WTC11 (cell line): ENCODE results near the gene MSX2. TPM values are rescaled to one million over a fixed set of nuclear protein-coding genes. Genes with fewer than 3 reads are reported as not detected.

ENCODE experiments used
- ATAC-seq: fragments of 200-7000 bp; cut with Tn5 transposase; 2 replicates; pipeline ENCODE4 v1.10.0; 2021; ENCODE audit warnings: mild to moderate bottlenecking, moderate library complexity
- CTCF ChIA-PET: fragments of 300-600 bp; sonication (Branson Sonifier 250); formaldehyde crosslinking; loops from one replicate; lab custom pipeline; 2021; ENCODE audit warnings: antibody characterized with exemption; lab: Charles Lee
- POLR2A ChIA-PET: fragments of 350-600 bp; sonication (Branson Sonifier 250); formaldehyde crosslinking; loops from one replicate; lab custom pipeline; 2021; ENCODE audit warnings: antibody characterized with exemption; lab: Charles Lee
- DNase-seq: peaks from one replicate; pipeline ENCODE4 v3.0.0; 2021; ENCODE audit warnings: low spot score
- H3K27ac Mint-ChIP-seq: 2 replicates; pipeline ENCODE4 v1.8.0; 2021; ENCODE audit warnings: mixed read lengths
- H3K27me3 Mint-ChIP-seq: 2 replicates; pipeline ENCODE4 v1.8.0; 2021; ENCODE audit warnings: low read depth, mild to moderate bottlenecking, moderate library complexity, mixed read lengths
- H3K36me3 Mint-ChIP-seq: 2 replicates; pipeline ENCODE4 v1.8.0; 2021; ENCODE audit warnings: mixed read lengths
- H3K4me1 Mint-ChIP-seq: 2 replicates; pipeline ENCODE4 v1.8.0; 2022; ENCODE audit warnings: mixed read lengths
- H3K4me3 Mint-ChIP-seq: 2 replicates; pipeline ENCODE4 v1.8.0; 2021; ENCODE audit warnings: mild to moderate bottlenecking, moderate library complexity, mixed read lengths
- H3K9me3 Mint-ChIP-seq: 2 replicates; pipeline ENCODE4 v1.8.0; 2021; ENCODE audit warnings: mixed read lengths
- CBFB ChIP-seq: sonication (generic); formaldehyde crosslinking; IDR thresholded peaks from 2 replicates; pipeline ENCODE4 v1.8.1; 2022; ENCODE audit warnings: mild to moderate bottlenecking, low read depth, missing genetic modification reagents
- ETV6 ChIP-seq: sonication (generic); formaldehyde crosslinking; IDR thresholded peaks from 2 replicates; pipeline ENCODE4 v1.8.1; 2022; ENCODE audit warnings: mild to moderate bottlenecking, missing genetic modification reagents
- HMGA2 ChIP-seq: fragments of 250-450 bp; sonication (Bioruptor Pico); IDR thresholded peaks from 2 replicates; pipeline ENCODE4 v1.4.0; 2021; ENCODE audit warnings: mild to moderate bottlenecking, moderate library complexity
- NFATC4 ChIP-seq: fragments of 250-450 bp; sonication (Bioruptor Pico); IDR thresholded peaks from 2 replicates; pipeline ENCODE4 v1.9.0; 2021; ENCODE audit warnings: mild to moderate bottlenecking
- SMAD3 ChIP-seq: sonication (generic); formaldehyde crosslinking; IDR thresholded peaks from 2 replicates; pipeline ENCODE4 v1.8.0; 2022; ENCODE audit warnings: missing genetic modification reagents, mild to moderate bottlenecking, borderline replicate concordance
- SMAD4 ChIP-seq: sonication (generic); formaldehyde crosslinking; IDR thresholded peaks from 2 replicates; pipeline ENCODE4 v1.8.0; 2022; ENCODE audit warnings: mild to moderate bottlenecking, missing genetic modification reagents
- SOX15 ChIP-seq: fragments of 250-450 bp; sonication (Bioruptor Pico); IDR thresholded peaks from 2 replicates; pipeline ENCODE4 v1.9.0; 2021; ENCODE audit warnings: mild to moderate bottlenecking
- ZMAT4 ChIP-seq: fragments of 250-450 bp; sonication (Bioruptor Pico); IDR thresholded peaks from 2 replicates; pipeline ENCODE4 v1.9.0; 2021; ENCODE audit warnings: mild to moderate bottlenecking
- ZNF219 ChIP-seq: sonication (generic); formaldehyde crosslinking; IDR thresholded peaks from 2 replicates; pipeline ENCODE4 v1.8.0; 2023; ENCODE audit warnings: missing genetic modification reagents, mild to moderate bottlenecking, borderline replicate concordance
- ZNF263 ChIP-seq: sonication (generic); formaldehyde crosslinking; IDR thresholded peaks from 2 replicates; pipeline ENCODE4 v1.8.1; 2022; ENCODE audit warnings: low read depth, mild to moderate bottlenecking, moderate library complexity, missing genetic modification reagents
- ZNF532 ChIP-seq: fragments of 250-450 bp; sonication (Bioruptor Pico); IDR thresholded peaks from 2 replicates; pipeline ENCODE4 v1.9.0; 2021; ENCODE audit warnings: mild to moderate bottlenecking, borderline replicate concordance
- total RNA-seq: library from RNA; stranded (reverse); gene quantifications from 3 replicates; pipeline ENCODE4 v1.2.3, GENCODE V29; 2021
- TF ChIP-seq, protein P1 (sequence below): sonication (generic); formaldehyde crosslinking; IDR thresholded peaks from 2 replicates; pipeline ENCODE4 v1.8.0; 2022; ENCODE audit warnings: mild to moderate bottlenecking, missing genetic modification reagents
- TF ChIP-seq, protein P2 (sequence below): sonication (generic); formaldehyde crosslinking; IDR thresholded peaks from 2 replicates; pipeline ENCODE4 v1.8.1; 2022; ENCODE audit warnings: low read depth, mild to moderate bottlenecking, moderate library complexity, missing genetic modification reagents, borderline replicate concordance
- TF ChIP-seq, protein P3 (sequence below): sonication (generic); formaldehyde crosslinking; IDR thresholded peaks from 2 replicates; pipeline ENCODE4 v1.8.0; 2023; ENCODE audit warnings: missing genetic modification reagents, mild to moderate bottlenecking, borderline replicate concordance
- TF ChIP-seq, protein P4 (sequence below): sonication (generic); formaldehyde crosslinking; IDR thresholded peaks from 2 replicates; pipeline ENCODE4 v1.8.1; 2022; ENCODE audit warnings: mild to moderate bottlenecking, missing genetic modification reagents, moderate library complexity, borderline replicate concordance
- TF ChIP-seq, protein P5 (sequence below): sonication (generic); formaldehyde crosslinking; IDR thresholded peaks from 2 replicates; pipeline ENCODE4 v1.8.0; 2023; ENCODE audit warnings: missing genetic modification reagents
- TF ChIP-seq, protein P6 (sequence below): sonication (generic); formaldehyde crosslinking; IDR thresholded peaks from 2 replicates; pipeline ENCODE4 v1.8.1; 2022; ENCODE audit warnings: missing genetic modification reagents, borderline replicate concordance

MSX2 gene
- total RNA-seq, 1 experiment from 2014 or later: 0.83 TPM

DNA sequence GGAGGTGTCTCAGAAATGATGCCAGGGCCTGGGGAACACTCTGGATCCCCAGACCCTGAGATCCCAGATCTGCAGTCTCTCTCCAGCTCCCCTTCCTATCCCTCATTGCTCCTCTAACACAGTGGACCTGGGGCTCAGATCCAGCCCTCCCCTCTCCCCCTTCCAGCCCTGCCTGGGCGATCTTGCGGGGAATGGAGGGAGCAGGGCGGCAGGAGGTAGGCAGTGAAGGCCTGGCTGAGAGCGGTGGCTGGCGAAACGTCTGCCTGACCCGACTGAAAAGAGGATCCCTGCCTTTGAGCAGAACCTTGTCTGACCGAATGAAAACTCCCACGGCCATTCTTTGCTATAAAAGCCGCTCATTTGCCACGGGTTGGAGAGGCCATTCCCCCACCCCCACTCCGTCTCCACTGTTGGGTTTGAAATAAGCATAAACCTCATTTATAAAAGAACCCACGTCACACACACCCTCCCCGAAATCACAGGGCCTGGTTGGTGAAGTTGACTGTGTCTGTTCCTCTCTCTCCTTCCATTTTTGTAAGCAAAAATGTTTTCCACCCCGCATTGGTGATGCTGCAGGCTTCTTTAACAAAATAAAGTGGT is 8.8 kb downstream of the MSX2 start:
- Mint-ChIP-seq H3K4me1 (peaks cover 67% of the 10 kb centered on the region), H3K27me3 (peaks cover 100% of the 10 kb centered on the region), H3K36me3 (no peaks in the 10 kb centered on the region), H3K9me3 (no peaks in the 10 kb centered on the region), H3K27ac (no peak overlapping the region), H3K4me3 (peak overlapping the region; percentile 60)
- ChIA-PET POLR2A (interaction anchor here (1.7 kb wide), 1 partner anchor 13 kb away, joined by 5 read pairs; no protein-coding TSS in a partner anchor), CTCF (interaction anchor here (1.0 to 3.1 kb wide), 4 partner anchors 13 to 406 kb away, joined by 3 to 20 read pairs (median 4); no protein-coding TSS in a partner anchor)
- no peak for TF ChIP-seq HMGA2 (CRISPR knock-in tag)
- no peak for TF ChIP-seq ZNF263
- TF ChIP-seq, protein P1, sequence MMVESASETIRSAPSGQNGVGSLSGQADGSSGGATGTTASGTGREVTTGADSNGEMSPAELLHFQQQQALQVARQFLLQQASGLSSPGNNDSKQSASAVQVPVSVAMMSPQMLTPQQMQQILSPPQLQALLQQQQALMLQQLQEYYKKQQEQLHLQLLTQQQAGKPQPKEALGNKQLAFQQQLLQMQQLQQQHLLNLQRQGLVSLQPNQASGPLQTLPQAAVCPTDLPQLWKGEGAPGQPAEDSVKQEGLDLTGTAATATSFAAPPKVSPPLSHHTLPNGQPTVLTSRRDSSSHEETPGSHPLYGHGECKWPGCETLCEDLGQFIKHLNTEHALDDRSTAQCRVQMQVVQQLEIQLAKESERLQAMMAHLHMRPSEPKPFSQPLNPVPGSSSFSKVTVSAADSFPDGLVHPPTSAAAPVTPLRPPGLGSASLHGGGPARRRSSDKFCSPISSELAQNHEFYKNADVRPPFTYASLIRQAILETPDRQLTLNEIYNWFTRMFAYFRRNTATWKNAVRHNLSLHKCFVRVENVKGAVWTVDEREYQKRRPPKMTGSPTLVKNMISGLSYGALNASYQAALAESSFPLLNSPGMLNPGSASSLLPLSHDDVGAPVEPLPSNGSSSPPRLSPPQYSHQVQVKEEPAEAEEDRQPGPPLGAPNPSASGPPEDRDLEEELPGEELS (CRISPR knock-in tag): no peak
- TF ChIP-seq, protein P2, sequence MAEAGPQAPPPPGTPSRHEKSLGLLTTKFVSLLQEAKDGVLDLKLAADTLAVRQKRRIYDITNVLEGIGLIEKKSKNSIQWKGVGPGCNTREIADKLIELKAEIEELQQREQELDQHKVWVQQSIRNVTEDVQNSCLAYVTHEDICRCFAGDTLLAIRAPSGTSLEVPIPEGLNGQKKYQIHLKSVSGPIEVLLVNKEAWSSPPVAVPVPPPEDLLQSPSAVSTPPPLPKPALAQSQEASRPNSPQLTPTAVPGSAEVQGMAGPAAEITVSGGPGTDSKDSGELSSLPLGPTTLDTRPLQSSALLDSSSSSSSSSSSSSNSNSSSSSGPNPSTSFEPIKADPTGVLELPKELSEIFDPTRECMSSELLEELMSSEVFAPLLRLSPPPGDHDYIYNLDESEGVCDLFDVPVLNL (CRISPR knock-in tag): no peak
- TF ChIP-seq SMAD3 (CRISPR knock-in tag): no peak
- ATAC-seq: peak; percentile 37
- DNase-seq: peak; percentile 60

- H3K36me3 Mint-ChIP-seq: no peaks in the 10 kb centered on the region
- H3K4me3 Mint-ChIP-seq: peak overlapping the region; percentile 60
- ChIA-PET POLR2A (no interaction called here), CTCF (interaction anchor here (3.6 kb wide), 1 partner anchor 314 kb away, joined by 31 read pairs; no protein-coding TSS in a partner anchor)
- peaks cover 61% of the 10 kb centered on the region for H3K4me1 Mint-ChIP-seq
- no peak for DNase-seq
- peaks cover 100% of the 10 kb centered on the region for H3K27me3 Mint-ChIP-seq
- H3K9me3 Mint-ChIP-seq: no peaks in the 10 kb centered on the region
- no peak for ATAC-seq
- no peak overlapping the region for H3K27ac Mint-ChIP-seq
- TF ChIP-seq NFATC4 (CRISPR knock-in tag) (no peak), SMAD4 (CRISPR knock-in tag) (no peak), CBFB (no peak), ZNF532 (CRISPR knock-in tag) (no peak), HMGA2 (CRISPR knock-in tag) (no peak), ZMAT4 (no peak), ZNF219 (CRISPR knock-in tag) (no peak), ZNF263 (no peak), ETV6 (no peak), SOX15 (CRISPR knock-in tag) (no peak)
- TF ChIP-seq, protein P3, sequence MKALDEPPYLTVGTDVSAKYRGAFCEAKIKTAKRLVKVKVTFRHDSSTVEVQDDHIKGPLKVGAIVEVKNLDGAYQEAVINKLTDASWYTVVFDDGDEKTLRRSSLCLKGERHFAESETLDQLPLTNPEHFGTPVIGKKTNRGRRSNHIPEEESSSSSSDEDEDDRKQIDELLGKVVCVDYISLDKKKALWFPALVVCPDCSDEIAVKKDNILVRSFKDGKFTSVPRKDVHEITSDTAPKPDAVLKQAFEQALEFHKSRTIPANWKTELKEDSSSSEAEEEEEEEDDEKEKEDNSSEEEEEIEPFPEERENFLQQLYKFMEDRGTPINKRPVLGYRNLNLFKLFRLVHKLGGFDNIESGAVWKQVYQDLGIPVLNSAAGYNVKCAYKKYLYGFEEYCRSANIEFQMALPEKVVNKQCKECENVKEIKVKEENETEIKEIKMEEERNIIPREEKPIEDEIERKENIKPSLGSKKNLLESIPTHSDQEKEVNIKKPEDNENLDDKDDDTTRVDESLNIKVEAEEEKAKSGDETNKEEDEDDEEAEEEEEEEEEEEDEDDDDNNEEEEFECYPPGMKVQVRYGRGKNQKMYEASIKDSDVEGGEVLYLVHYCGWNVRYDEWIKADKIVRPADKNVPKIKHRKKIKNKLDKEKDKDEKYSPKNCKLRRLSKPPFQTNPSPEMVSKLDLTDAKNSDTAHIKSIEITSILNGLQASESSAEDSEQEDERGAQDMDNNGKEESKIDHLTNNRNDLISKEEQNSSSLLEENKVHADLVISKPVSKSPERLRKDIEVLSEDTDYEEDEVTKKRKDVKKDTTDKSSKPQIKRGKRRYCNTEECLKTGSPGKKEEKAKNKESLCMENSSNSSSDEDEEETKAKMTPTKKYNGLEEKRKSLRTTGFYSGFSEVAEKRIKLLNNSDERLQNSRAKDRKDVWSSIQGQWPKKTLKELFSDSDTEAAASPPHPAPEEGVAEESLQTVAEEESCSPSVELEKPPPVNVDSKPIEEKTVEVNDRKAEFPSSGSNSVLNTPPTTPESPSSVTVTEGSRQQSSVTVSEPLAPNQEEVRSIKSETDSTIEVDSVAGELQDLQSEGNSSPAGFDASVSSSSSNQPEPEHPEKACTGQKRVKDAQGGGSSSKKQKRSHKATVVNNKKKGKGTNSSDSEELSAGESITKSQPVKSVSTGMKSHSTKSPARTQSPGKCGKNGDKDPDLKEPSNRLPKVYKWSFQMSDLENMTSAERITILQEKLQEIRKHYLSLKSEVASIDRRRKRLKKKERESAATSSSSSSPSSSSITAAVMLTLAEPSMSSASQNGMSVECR (CRISPR knock-in tag): no peak
- TF ChIP-seq, protein P4, sequence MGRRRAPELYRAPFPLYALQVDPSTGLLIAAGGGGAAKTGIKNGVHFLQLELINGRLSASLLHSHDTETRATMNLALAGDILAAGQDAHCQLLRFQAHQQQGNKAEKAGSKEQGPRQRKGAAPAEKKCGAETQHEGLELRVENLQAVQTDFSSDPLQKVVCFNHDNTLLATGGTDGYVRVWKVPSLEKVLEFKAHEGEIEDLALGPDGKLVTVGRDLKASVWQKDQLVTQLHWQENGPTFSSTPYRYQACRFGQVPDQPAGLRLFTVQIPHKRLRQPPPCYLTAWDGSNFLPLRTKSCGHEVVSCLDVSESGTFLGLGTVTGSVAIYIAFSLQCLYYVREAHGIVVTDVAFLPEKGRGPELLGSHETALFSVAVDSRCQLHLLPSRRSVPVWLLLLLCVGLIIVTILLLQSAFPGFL (CRISPR knock-in tag): no peak
- TF ChIP-seq, protein P5, sequence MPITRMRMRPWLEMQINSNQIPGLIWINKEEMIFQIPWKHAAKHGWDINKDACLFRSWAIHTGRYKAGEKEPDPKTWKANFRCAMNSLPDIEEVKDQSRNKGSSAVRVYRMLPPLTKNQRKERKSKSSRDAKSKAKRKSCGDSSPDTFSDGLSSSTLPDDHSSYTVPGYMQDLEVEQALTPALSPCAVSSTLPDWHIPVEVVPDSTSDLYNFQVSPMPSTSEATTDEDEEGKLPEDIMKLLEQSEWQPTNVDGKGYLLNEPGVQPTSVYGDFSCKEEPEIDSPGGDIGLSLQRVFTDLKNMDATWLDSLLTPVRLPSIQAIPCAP: no peak
- TF ChIP-seq, protein P6, sequence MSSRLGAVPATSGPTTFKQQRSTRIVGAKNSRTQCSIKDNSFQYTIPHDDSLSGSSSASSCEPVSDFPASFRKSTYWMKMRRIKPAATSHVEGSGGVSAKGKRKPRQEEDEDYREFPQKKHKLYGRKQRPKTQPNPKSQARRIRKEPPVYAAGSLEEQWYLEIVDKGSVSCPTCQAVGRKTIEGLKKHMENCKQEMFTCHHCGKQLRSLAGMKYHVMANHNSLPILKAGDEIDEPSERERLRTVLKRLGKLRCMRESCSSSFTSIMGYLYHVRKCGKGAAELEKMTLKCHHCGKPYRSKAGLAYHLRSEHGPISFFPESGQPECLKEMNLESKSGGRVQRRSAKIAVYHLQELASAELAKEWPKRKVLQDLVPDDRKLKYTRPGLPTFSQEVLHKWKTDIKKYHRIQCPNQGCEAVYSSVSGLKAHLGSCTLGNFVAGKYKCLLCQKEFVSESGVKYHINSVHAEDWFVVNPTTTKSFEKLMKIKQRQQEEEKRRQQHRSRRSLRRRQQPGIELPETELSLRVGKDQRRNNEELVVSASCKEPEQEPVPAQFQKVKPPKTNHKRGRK: no peak
These were observed 9.5 kb downstream of the MSX2 start for GRCh38 chr5:174733836-174734235.
